K562 treated with DMSO at 1 percent for 12 hours (cell line): Measurements from ENCODE around the gene MRPS2. TPM values are rescaled to one million over a fixed set of nuclear protein-coding genes. Genes with fewer than 3 reads are reported as not detected.

Source experiments
- total RNA-seq: library from RNA; unstranded; fragments of 300-600 nt; gene quantifications from 2 replicates; pipeline ENCODE4 v1.2.3, GENCODE V29; 2022; ENCODE audit not compliant: insufficient read depth

The MRPS2 gene
- total RNA-seq = 82.8 and 83.3 TPM in 2 replicates

DNA sequence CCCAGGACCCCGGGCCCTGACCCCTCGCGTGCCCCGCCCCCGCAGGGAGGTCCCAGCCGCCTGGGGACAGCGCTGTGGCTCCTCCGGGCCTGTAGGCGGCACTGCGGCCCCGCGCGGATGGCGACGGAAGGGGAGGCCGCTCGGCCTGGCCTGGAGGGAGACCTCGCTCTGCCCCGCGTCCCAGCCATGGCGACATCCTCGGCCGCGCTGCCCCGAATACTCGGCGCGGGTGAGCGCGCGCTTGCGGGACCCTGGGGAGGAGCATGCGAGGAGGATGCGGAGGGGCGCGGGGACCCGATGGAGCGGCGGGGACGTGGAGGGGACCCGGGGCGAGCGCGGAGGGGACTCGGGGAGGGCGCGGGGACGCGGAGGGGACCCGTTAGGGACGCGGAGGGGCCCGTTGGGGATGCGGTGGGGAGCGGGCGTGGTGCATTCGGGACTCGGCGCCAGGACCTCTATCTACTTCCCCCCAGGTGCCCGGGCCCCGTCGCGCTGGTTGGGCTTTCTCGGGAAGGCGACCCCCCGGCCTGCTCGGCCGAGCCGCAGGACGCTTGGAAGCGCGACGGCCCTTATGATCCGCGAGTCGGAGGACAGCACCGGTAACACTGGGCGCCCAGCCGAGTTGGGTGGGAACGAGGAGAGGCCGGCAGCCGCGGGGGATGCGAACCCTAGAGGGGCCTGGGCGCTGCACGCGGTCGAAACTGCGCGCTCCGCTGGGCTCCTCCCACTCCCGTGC, at the start of gene MRPS2:
TSS of gene MRPS2 (plus strand) at position 158 of the 736 bp plus-strand sequence. CDS start at position 187, 29 bp downstream.

DNA sequence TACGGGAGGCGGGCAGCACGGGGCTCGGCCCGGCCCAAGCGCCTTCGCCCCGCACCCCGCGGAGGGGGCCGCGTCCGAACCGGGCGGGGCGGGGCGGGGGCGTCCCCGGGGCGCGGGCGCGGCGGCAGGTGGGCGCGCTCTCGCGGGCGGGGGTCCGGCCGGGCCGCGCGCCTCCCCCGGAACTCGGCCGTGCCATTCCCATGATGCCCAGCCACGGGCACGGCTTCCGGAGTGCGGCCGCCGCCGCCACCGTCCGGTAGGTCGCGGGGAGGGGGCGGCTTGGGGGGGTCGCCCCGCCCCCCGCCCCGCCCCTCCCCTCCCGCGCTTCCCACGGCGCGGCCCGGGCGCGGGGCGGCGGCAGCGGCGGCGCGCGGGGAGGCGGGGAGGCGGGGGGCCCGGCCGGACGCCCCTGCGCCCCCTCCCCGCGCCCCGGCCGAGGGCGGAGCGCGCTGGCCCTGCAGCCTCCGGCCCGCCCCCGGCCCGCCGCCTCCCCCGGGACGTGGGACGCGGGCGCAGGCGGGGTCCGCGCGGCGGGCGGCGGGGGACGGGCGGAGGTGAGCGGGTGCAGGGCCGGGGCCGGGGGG, 20.9 kb upstream of the MRPS2 start, which contains the start of gene PPP1R26:
TSS of gene PPP1R26 (plus strand) at position 314 of the 584 bp plus-strand sequence. CDS start 4,729 bp downstream, outside the sequence.

DNA sequence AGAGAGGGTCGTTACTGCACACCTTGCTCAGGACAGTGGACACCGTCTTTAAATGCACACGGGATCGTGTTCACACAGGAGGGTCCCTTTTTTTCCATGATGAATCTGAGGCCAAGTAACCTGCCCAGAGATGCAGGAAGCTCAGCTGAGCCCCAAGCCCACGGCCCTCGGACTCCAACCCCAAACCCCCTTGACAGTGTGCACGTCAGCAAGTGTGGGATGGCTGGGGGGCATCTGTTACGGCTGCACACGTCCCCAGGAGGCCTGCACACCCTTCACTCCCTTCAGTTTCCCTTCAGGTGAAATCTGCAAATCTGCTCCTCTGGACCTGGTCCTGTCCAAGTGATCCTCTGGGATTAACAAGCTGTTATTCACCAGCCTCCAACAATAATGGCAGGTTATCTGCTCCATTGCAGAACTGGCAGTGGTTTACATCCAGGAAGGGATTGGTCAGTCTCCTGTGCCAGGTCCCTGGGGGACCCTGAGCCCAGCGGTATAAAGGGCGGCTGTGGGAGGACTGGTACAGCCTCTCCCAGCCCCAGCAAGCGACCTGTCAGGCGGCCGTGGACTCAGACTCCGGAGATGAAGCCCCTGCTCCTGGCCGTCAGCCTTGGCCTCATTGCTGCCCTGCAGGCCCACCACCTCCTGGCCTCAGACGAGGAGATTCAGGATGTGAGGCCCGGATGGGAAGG, 20.6 kb downstream of the MRPS2 start, which contains the start of gene LCN1:
TSS of gene LCN1 (plus strand) at position 525 of the 692 bp plus-strand sequence. CDS start at position 583, 58 bp downstream.

DNA sequence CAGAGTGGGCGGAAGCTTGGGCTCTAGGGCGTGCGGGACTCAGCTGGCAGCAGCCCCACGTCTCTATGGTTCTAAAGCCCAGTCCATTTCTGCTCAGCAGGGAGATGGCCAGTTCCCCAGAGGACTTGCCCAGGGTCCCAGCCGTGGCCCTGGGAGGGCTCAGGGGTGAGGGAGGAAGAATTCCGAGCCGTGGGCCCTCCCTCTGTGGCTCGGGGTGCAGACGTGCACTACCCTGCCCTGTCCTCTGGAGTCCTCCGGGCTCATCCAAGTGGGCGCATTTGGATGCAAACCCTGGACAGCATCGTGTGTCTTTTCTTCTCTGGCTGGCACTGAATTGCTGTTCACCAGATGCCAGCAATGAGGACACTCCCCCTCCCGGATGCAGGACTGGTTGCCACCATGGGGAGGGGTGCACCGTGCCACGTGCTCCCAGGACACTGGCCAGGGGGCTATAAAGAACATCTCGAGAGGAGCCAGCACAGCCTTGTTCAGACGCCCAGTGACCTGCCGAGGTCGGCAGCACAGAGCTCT, 45.2 kb downstream of the MRPS2 start, which contains the start of gene OBP2A:
TSS of gene OBP2A (plus strand) at position 481 of the 531 bp plus-strand sequence. CDS start 55 bp downstream, outside the sequence.

Other genes starting within 250 kb of the MRPS2 start
- gene PPP1R26, start 20.9 kb upstream of the MRPS2 start, total RNA-seq = 12.8 and 25.3 TPM in 2 replicates
- gene LCN1, start 20.8 kb downstream of the MRPS2 start, total RNA-seq = not detected in 2 replicates
- gene OBP2A, start 45.4 kb downstream of the MRPS2 start, total RNA-seq = not detected in 2 replicates
- gene PAEP, start 61.1 kb downstream of the MRPS2 start, total RNA-seq = 0.88 and 5.8 TPM in 2 replicates
- not detected in 2 replicates for gene GLT6D1, start 138.9 kb downstream of the MRPS2 start, total RNA-seq
- gene LCN9, start 162.6 kb downstream of the MRPS2 start, total RNA-seq = not detected in 2 replicates
- gene SOHLH1, start 198.8 kb downstream of the MRPS2 start, total RNA-seq = 0.42 TPM in 1 of 2 replicates, not detected in the other
- not detected in 2 replicates for gene KCNT1, start 201.5 kb downstream of the MRPS2 start, total RNA-seq